ENCODE data around the gene FAM83C. TPM values are rescaled to one million over a fixed set of nuclear protein-coding genes. Genes with fewer than 3 reads are reported as not detected.

FAM83C gene
- total and polyA plus RNA-seq, 9 of the 15 experiments (the other 6 are each of a cell fraction or from before 2014, with no cell fraction given): not detected

DNA sequence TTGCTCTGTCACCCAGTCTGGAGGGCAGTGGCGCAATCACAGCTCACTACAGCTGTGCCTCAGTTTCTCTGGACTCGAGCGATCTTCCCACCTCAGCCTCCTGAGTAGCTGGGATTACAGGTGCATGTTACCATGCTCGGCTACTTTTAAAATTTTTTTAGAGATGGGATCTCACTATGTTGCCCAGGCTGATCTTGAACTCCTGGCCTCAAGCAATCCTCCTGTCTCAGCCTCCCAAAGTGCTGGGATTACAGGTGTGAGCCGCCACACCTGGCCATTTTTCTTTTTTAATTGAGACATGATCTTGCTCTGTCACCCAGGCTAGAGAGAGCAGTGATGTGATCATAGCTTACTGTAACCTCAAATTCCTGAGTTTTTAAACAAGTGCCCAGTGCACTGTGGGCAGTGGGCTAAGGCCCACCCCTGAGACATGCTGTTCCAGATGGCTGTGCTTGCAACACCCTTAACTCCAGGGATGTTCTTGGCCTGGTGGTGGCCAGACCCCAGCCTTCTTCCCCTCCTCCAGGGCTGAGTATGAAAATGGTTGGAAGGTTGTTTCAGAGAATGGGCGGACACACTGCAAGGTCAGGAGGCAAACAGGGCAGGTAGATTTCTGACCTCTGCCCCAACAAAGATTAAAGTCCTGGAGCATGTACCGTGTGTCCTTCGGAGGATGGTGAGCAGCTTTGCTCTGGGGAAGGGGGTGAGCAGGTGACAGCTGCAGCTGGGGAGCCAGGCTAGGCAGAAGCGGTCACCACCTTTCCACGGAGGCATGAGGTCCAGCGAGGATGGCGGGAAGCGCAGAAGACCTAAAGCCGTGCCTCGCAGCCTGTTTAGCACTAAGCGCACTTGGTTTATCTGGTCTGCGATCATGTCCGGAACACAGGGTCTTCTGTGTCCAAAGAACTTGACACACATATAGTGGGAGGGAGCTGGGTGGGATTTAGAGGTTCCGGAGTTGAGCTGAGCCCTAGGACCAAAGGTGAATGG, 1.4 kb upstream of the FAM83C start:
- intact Hi-C loops (cut with micrococcal nuclease): no loop called here
- 0 out of 2 replicates have a peak, but pooled peaks cover 2% of the 10 kb centered on the region for H4K20me1 ChIP-seq (replicated peaks; ENCODE audit: control insufficient read depth, insufficient read depth, low read length)
- H3K4me3 ChIP-seq: no peak overlapping the region
- no peaks in the 10 kb centered on the region for H3K9me3 ChIP-seq (replicated peaks; ENCODE audit: control insufficient read depth, insufficient read depth, low read depth, low read length)
- FAIRE-seq: no peak
- in situ Hi-C loops (cut with MboI): no loop called here
- no peak overlapping the region for H3K27ac ChIP-seq (ENCODE audit: extremely low read depth, low read depth, low read length)
- H2AFZ ChIP-seq (ENCODE audit: low read depth, low read length): no peak overlapping the region
- ChIA-PET CTCF (ENCODE audit: low intra/inter-chr PET ratio) (no interaction called here), POLR2A (interaction anchor here (0.9 to 1.1 kb wide), 2 partner anchors 10 to 163 kb away, joined by 4 to 6 read pairs; no protein-coding TSS in a partner anchor)
- no TSS peak for BruUV-seq (replicated peaks)
- no peaks in the 10 kb centered on the region for H3K79me2 ChIP-seq (ENCODE audit: control insufficient read depth, insufficient read depth, low read length)
- no peaks in the 10 kb centered on the region for H3K9me1 ChIP-seq (ENCODE audit: control insufficient read depth, insufficient read depth, low read length)
- H3K27me3 ChIP-seq (ENCODE audit: control insufficient read depth in 2 of 2, insufficient read depth in 2 of 2, low read length in 2 of 2): peaks cover 31 to 60% of the 10 kb centered on the region in 2 experiments
- no peaks in the 10 kb centered on the region for H3K36me3 ChIP-seq (ENCODE audit: control insufficient read depth, insufficient read depth, low read length)
- 0 out of 2 replicates have a peak, but pooled peaks have one; percentile 14 for TF ChIP-seq ZNF121 (CRISPR knock-in tag; conservative IDR thresholded peaks at IDR 0.05)
- TF ChIP-seq, protein P1, sequence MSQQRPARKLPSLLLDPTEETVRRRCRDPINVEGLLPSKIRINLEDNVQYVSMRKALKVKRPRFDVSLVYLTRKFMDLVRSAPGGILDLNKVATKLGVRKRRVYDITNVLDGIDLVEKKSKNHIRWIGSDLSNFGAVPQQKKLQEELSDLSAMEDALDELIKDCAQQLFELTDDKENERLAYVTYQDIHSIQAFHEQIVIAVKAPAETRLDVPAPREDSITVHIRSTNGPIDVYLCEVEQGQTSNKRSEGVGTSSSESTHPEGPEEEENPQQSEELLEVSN (IDR thresholded peaks at IDR 0.05; ENCODE audit: borderline replicate concordance in 1 of 2, extremely low read depth in 1 of 2, insufficient read depth in 1 of 2, insufficient read length in 1 of 2, low read depth in 1 of 2, low read length in 1 of 2, poor library complexity in 1 of 2, severe bottlenecking in 1 of 2): peak in 1 of 2 experiments; percentile 34
- no peak for TF ChIP-seq PTTG1 (tag; IDR thresholded peaks at IDR 0.05; ENCODE audit: low read depth)
- H3K4me1 ChIP-seq (replicated peaks in 1 of 2; ENCODE audit: control insufficient read depth in 2 of 2, insufficient read depth in 2 of 2, low read length in 2 of 2): peaks cover 3 to 19% of the 10 kb centered on the region in 2 experiments; a peak in 4 of 5 replicates
- no peak for ATAC-seq
- H3K9ac ChIP-seq (ENCODE audit: insufficient read depth in 1 of 2, low read depth in 2 of 2, low read length in 2 of 2): 0 out of 4 replicates have a peak overlapping the region, but pooled peaks of 1 of the 2 experiments have one; percentile 26
- WGBS (ENCODE audit: insufficient coverage, low coverage, missing lambda C conversion rate): 30% methylated on average over 18 of the region's 19 CpGs
- no peak overlapping the region for H3K4me2 ChIP-seq (ENCODE audit: insufficient read depth, low read length)
- DNase-seq (ENCODE audit: extremely low read depth in 1 of 4, low spot score in 3 of 4): no peak
